Chondrocyte (in vitro differentiated cells): ENCODE results near the gene IL1RL1. TPM values are rescaled to one million over a fixed set of nuclear protein-coding genes. Genes with fewer than 3 reads are reported as not detected.

Experiments used
- DNase-seq: peaks from one replicate; pipeline ENCODE4 v3.0.0; 2021; ENCODE audit warnings: mixed read lengths, low spot score
- H3K27ac Mint-ChIP-seq: one replicate; pipeline ENCODE4 v1.8.0; 2021; ENCODE audit warnings: mild to moderate bottlenecking, moderate library complexity, mixed read lengths; ENCODE audit not compliant: unreplicated experiment
- H3K27me3 Mint-ChIP-seq: 2 replicates; pipeline ENCODE4 v1.8.0; 2021; ENCODE audit warnings: low read depth, mixed read lengths
- H3K36me3 Mint-ChIP-seq: 2 replicates; pipeline ENCODE4 v1.8.0; 2021; ENCODE audit warnings: low read depth, mixed read lengths
- H3K4me1 Mint-ChIP-seq: 2 replicates; pipeline ENCODE4 v1.8.0; 2021; ENCODE audit warnings: low read depth, mild to moderate bottlenecking, mixed read lengths
- H3K4me3 Mint-ChIP-seq: one replicate; pipeline ENCODE4 v1.8.0; 2021; ENCODE audit warnings: mild to moderate bottlenecking, moderate library complexity, mixed read lengths; ENCODE audit not compliant: unreplicated experiment
- H3K9me3 Mint-ChIP-seq: 2 replicates; pipeline ENCODE4 v1.8.0; 2021; ENCODE audit warnings: low read depth, mixed read lengths
- total RNA-seq: library from RNA; stranded (reverse); gene quantifications from 3 replicates; pipeline ENCODE4 v1.2.1, GENCODE V29; 2021
- TF ChIP-seq, protein P1 (sequence below): fragments of 200-600 bp; sonication (generic); IDR thresholded peaks from 2 replicates; pipeline ENCODE4 v1.5.0; 2021; ENCODE audit warnings: antibody characterized with exemption, mild to moderate bottlenecking, moderate library complexity

The IL1RL1 gene
- total RNA-seq, 1 donor from 2014 or later, result not detected

DNA sequence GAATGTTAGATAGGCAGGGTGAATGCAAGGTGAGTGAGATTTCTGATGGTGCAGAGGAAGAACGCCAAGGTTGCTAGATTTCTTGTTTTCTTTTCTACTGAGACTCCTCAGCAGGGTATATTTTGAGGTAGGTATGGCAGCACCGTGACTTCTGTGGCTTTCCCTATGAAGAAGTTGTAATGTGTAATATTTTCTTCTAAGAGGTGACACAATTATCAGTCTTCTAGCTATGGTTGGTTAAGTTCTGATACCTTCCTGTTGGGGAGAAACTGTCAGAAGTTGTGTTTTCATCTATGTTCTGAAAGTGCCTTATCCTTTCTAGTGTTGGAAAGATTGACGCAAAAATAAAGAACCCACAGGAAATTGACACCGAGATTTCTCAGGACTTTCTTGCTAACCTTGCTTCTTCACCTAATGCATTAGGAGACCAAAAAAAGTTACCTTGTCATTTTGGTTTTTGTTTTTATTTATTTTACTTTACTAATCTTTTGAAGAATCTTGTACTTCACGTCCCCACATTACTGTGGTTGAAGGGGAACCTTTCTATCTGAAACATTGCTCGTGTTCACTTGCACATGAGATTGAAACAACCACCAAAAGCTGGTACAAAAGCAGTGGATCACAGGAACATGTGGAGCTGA is 56.1 kb downstream of the IL1RL1 start:
- peaks cover 12% of the 10 kb centered on the region for H3K9me3 Mint-ChIP-seq
- peaks cover 5% of the 10 kb centered on the region for H3K36me3 Mint-ChIP-seq
- peaks cover 13% of the 10 kb centered on the region for H3K27me3 Mint-ChIP-seq
- no peak for DNase-seq
- H3K4me3 Mint-ChIP-seq, result no peak overlapping the region
- H3K27ac Mint-ChIP-seq, result no peak overlapping the region
- TF ChIP-seq, protein P1, sequence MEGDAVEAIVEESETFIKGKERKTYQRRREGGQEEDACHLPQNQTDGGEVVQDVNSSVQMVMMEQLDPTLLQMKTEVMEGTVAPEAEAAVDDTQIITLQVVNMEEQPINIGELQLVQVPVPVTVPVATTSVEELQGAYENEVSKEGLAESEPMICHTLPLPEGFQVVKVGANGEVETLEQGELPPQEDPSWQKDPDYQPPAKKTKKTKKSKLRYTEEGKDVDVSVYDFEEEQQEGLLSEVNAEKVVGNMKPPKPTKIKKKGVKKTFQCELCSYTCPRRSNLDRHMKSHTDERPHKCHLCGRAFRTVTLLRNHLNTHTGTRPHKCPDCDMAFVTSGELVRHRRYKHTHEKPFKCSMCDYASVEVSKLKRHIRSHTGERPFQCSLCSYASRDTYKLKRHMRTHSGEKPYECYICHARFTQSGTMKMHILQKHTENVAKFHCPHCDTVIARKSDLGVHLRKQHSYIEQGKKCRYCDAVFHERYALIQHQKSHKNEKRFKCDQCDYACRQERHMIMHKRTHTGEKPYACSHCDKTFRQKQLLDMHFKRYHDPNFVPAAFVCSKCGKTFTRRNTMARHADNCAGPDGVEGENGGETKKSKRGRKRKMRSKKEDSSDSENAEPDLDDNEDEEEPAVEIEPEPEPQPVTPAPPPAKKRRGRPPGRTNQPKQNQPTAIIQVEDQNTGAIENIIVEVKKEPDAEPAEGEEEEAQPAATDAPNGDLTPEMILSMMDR, result no peak
- H3K4me1 Mint-ChIP-seq, result no peaks in the 10 kb centered on the region

DNA sequence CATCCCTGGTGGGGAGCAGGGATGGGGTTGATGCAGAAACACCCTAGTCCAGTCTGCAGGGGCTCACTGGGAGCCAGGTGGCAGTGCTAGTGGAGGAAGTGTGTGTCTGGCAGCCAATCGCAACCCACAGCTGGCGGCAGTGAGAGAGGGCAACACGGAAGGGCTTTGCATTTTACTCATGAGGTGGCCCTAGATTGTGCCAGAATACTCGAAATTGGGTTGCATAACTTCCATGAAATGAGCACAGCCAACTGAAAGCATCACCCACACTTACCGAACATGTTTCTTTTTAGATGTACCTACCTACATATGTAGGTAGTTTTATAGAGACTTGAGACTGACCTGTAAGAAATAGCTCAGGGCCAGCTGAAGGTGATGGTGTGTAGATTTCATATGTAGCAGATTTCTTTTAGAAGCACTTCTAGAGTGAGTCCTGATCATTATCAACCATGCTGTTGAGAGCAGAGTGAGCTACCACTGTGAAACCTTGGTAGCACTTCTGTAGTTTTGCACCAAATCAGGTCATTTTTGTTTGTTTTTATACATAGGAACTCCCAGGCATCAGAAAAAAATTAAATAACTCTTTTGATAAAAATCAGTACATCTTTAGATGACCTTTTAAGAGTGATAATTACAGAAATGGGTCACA is 57.2 kb downstream of the IL1RL1 start:
- DNase-seq, result no peak
- no peaks in the 10 kb centered on the region for H3K4me1 Mint-ChIP-seq
- H3K27me3 Mint-ChIP-seq, result peaks cover 13% of the 10 kb centered on the region
- no peak overlapping the region for H3K27ac Mint-ChIP-seq
- H3K4me3 Mint-ChIP-seq, result no peak overlapping the region
- TF ChIP-seq, protein P1, result no peak
- peaks cover 5% of the 10 kb centered on the region for H3K36me3 Mint-ChIP-seq
- H3K9me3 Mint-ChIP-seq, result peaks cover 12% of the 10 kb centered on the region

DNA sequence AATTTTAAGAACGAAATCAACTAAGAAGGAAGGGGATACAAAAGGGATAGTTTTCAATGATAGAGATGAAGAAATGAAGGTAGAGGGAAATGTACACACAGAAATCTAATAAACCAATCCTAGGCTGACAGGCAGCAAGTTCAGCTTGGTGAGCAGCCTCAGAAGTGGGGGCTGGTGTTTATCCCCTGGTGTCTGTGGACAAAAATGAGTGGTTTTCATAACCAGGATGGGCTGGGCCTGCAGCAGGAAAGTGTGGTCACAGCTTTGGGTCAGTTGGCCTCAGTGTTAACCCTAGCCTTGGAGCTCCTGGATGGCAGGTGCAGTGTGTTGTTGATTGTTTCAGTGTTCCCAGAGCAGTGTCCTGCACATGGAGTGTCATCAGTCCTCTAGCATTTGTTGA is 58.5 kb downstream of the IL1RL1 start:
- Mint-ChIP-seq H3K4me1 (no peaks in the 10 kb centered on the region), H3K27ac (no peak overlapping the region), H3K9me3 (peaks cover 12% of the 10 kb centered on the region), H3K27me3 (peaks cover 13% of the 10 kb centered on the region), H3K4me3 (no peak overlapping the region), H3K36me3 (peaks cover 5% of the 10 kb centered on the region)
- DNase-seq, result no peak
- TF ChIP-seq, protein P1, result no peak

DNA sequence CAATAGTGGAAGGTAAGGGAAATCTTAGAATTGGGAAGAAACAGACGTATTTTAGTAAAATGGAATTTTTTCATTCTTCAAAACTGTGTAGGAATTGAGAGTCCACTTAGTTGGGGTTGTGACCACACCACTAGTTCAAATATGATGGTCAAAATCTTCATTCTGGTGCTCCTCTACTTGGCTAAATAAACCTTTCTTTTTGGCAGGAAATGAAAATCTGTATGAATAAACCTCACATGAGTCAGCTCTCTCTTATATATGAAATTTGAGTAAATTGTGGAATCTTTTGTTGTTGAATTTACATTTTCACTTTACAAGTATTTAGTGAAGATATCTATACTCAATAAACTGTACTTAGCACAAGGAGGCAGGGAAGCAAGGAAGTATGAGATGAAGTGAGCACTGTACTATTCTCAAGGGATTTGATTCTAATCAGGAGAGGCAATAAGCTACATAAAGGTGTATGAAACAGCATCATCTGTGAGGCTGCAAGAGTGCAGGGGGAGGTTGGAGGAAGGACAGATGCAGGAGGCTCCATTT is 64.8 kb downstream of the IL1RL1 start:
- Mint-ChIP-seq H3K27me3 (peaks cover 15% of the 10 kb centered on the region), H3K36me3 (no peaks in the 10 kb centered on the region), H3K4me1 (no peaks in the 10 kb centered on the region), H3K9me3 (peaks cover 7% of the 10 kb centered on the region), H3K4me3 (no peak overlapping the region), H3K27ac (no peak overlapping the region)
- DNase-seq, result no peak
- TF ChIP-seq, protein P1, result no peak

DNA sequence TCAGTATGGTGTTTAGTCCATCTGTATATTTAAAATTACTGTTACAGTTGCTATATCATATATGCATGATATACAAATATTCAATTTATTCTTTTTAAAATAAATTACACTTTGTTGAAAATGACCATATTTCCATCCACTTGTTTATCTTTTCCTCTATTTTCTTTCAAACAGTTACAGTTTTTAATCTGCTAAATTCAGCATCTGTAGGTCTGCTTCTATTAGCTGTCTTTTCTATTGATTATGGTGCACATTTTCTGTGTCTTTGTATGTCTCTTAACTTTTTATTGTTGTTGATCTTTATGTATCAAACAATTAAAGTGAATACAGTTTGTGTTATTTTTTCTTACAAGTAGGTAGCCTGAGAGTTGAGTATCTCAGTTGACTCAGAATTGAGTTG is 72.4 kb downstream of the IL1RL1 start:
- no peaks in the 10 kb centered on the region for H3K36me3 Mint-ChIP-seq
- no peak overlapping the region for H3K4me3 Mint-ChIP-seq
- TF ChIP-seq, protein P1, result no peak

More for the DNA sequence above, 72.4 kb downstream of the IL1RL1 start:
- Mint-ChIP-seq H3K27me3 (peaks cover 11% of the 10 kb centered on the region), H3K9me3 (peaks cover 20% of the 10 kb centered on the region), H3K4me1 (no peaks in the 10 kb centered on the region), H3K27ac (no peak overlapping the region)
- DNase-seq, result no peak
